ENCODE results near the gene MVP.

DNA sequence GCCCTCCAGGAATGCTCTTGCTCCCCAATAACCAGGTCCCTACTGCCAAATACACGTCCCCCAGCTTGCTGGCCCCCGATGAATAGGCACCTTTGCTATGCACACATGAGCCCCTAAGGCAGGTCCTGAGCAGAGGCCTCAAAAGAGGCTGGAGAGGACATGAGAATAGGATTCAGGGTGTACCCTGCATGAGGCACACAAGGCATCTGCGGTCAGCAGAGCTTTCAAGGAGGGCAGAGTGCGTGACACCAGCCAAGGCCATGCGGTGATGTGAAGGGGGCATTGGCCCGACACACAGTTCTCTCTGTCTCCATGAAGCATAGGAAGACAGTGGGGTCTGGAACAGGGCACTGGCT, 72.2 kb downstream of the MVP start:
- TF ChIP-seq, protein P1, sequence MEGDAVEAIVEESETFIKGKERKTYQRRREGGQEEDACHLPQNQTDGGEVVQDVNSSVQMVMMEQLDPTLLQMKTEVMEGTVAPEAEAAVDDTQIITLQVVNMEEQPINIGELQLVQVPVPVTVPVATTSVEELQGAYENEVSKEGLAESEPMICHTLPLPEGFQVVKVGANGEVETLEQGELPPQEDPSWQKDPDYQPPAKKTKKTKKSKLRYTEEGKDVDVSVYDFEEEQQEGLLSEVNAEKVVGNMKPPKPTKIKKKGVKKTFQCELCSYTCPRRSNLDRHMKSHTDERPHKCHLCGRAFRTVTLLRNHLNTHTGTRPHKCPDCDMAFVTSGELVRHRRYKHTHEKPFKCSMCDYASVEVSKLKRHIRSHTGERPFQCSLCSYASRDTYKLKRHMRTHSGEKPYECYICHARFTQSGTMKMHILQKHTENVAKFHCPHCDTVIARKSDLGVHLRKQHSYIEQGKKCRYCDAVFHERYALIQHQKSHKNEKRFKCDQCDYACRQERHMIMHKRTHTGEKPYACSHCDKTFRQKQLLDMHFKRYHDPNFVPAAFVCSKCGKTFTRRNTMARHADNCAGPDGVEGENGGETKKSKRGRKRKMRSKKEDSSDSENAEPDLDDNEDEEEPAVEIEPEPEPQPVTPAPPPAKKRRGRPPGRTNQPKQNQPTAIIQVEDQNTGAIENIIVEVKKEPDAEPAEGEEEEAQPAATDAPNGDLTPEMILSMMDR (IDR thresholded peaks at IDR 0.05 in 2 of 3, conservative IDR thresholded peaks at IDR 0.05 in 1 of 3; ENCODE audit: borderline replicate concordance in 1 of 3, insufficient read depth in 1 of 3, low read depth in 2 of 3, low read length in 2 of 3): no peak
- TF ChIP-seq CEBPB (IDR thresholded peaks at IDR 0.05; ENCODE audit: low read depth): no peak
- no peak for TF ChIP-seq POLR2AphosphoS5 (IDR thresholded peaks at IDR 0.05; ENCODE audit: low read depth, low read length)
- TF ChIP-seq, protein P2, sequence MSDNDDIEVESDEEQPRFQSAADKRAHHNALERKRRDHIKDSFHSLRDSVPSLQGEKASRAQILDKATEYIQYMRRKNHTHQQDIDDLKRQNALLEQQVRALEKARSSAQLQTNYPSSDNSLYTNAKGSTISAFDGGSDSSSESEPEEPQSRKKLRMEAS (IDR thresholded peaks at IDR 0.05): no peak
- TF ChIP-seq EZH2 (IDR thresholded peaks at IDR 0.05): no peak
- TF ChIP-seq POLR2A (IDR thresholded peaks at IDR 0.05; ENCODE audit: borderline replicate concordance, extremely low read depth, insufficient read depth, insufficient read length): no peak
- no peak for TF ChIP-seq RAD21 (IDR thresholded peaks at IDR 0.05; ENCODE audit: low read depth)
- TF ChIP-seq EGR1 (IDR thresholded peaks at IDR 0.05; ENCODE audit: low read depth): no peak

All from HCT116 (cell line).